Measurements from ENCODE around the gene ZNF200.

DNA sequence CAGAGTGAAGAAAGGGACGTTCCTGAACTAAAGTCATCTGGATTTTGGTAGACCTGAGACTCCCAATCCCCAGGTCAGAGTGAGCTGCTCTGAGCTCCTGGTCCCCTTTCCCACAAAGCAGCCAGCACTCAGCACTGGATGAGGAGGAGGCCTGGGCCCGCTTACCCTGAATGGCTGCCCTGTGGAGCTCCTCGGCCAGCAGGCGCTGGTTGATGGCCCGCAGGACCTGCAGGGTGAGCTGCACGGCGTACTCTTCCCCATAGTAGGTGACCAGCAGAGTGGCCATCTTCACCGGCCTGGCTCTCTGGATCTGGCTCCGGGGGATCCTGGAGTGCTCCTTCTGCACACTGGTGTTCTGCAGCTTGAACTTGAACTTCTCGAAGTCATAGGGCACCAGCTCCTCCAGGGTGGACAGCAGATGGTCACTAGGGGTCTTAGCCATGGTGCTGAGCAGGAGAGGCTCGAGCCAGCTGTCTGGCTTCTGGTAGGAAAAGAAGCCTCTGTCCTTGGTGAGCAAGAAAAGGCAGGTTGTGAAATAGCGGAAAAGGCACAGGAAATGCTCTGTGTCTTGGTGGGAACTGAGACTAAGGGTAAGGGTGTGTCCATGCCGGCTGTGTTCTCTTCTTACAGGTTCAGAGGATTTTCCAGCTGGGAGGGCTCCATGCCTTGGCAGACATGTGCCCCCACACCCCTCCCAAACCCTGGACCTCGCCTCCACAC, 21.3 kb upstream of the ZNF200 start, which contains the start of gene MEFV:
- TF ChIP-seq, protein P1, sequence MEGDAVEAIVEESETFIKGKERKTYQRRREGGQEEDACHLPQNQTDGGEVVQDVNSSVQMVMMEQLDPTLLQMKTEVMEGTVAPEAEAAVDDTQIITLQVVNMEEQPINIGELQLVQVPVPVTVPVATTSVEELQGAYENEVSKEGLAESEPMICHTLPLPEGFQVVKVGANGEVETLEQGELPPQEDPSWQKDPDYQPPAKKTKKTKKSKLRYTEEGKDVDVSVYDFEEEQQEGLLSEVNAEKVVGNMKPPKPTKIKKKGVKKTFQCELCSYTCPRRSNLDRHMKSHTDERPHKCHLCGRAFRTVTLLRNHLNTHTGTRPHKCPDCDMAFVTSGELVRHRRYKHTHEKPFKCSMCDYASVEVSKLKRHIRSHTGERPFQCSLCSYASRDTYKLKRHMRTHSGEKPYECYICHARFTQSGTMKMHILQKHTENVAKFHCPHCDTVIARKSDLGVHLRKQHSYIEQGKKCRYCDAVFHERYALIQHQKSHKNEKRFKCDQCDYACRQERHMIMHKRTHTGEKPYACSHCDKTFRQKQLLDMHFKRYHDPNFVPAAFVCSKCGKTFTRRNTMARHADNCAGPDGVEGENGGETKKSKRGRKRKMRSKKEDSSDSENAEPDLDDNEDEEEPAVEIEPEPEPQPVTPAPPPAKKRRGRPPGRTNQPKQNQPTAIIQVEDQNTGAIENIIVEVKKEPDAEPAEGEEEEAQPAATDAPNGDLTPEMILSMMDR (IDR thresholded peaks at IDR 0.05; ENCODE audit: low read depth, low read length, missing input control): no peak
- TF ChIP-seq RAD21 (IDR thresholded peaks at IDR 0.05) (no peak), JUND (IDR thresholded peaks at IDR 0.05) (no peak), RXRA (IDR thresholded peaks at IDR 0.05) (no peak), REST (IDR thresholded peaks at IDR 0.05) (no peak), YY1 (IDR thresholded peaks at IDR 0.05) (no peak), HNF4A (conservative IDR thresholded peaks at IDR 0.05) (no peak)
- TF ChIP-seq, protein P2, sequence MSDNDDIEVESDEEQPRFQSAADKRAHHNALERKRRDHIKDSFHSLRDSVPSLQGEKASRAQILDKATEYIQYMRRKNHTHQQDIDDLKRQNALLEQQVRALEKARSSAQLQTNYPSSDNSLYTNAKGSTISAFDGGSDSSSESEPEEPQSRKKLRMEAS (IDR thresholded peaks at IDR 0.05): no peak
